CD4-positive, alpha-beta T cell (primary cell): Measurements from ENCODE around the gene WDR86. TPM values are rescaled to one million over a fixed set of nuclear protein-coding genes. Genes with fewer than 3 reads are reported as not detected.

Source experiments
- ATAC-seq: fragments of 200-7000 bp; cut with Tn5 transposase; one replicate; pipeline ENCODE4 v1.10.0; 2022; ENCODE audit warnings: mild to moderate bottlenecking; ENCODE audit not compliant: poor library complexity
- CTCF ChIA-PET: fragments of 350-600 bp; sonication (Branson Sonifier 250); formaldehyde crosslinking; loops from one replicate; lab custom pipeline; 2021; ENCODE audit warnings: antibody characterized with exemption, inconsistent platforms; lab: Charles Lee
- POLR2A ChIA-PET: fragments of 350-600 bp; sonication (Branson Sonifier 250); formaldehyde crosslinking; loops from one replicate; lab custom pipeline; 2021; ENCODE audit warnings: antibody characterized with exemption, inconsistent platforms; lab: Charles Lee
- DNase-seq, 14 experiments: peaks; one replicate each; pipeline ENCODE4 v3.0.0-alpha.2; 2013 to 2020; ENCODE audit warnings: mixed read lengths in 2 of 14
- H3K27ac ChIP-seq, 2 donors: one replicate each; pipeline versions ENCODE4 v1.5.1 to v1.7.0; 2013; ENCODE audit warnings: low read length in 2 of 2, low read depth in 1 of 2, mild to moderate bottlenecking in 1 of 2
- H3K27me3 ChIP-seq, 2 experiments: 1 replicate in 1 of 2; 2 replicates in 1 of 2; pipeline versions ENCODE4 v1.6.1 to v1.7.0; 2013; ENCODE audit warnings: low read length in 2 of 2, control low read depth in 1 of 2, mild to moderate bottlenecking in 1 of 2, moderate library complexity in 1 of 2; ENCODE audit not compliant: insufficient read depth in 2 of 2, control insufficient read depth in 1 of 2
- H3K36me3 ChIP-seq: one replicate; pipeline ENCODE4 v1.6.1; 2013; ENCODE audit warnings: low read length, control low read depth; ENCODE audit not compliant: insufficient read depth
- H3K4me1 ChIP-seq: one replicate; pipeline ENCODE4 v1.6.1; 2013; ENCODE audit warnings: low read length, control low read depth; ENCODE audit not compliant: insufficient read depth
- H3K4me3 ChIP-seq: one replicate; pipeline ENCODE4 v1.5.1; 2013; ENCODE audit warnings: mild to moderate bottlenecking, low read length, moderate library complexity
- H3K9me3 ChIP-seq, 2 experiments: 1 replicate in 1 of 2; 2 replicates in 1 of 2; pipeline versions ENCODE4 v1.6.1 to v1.7.0; 2013; ENCODE audit warnings: low read length in 2 of 2, mild to moderate bottlenecking in 2 of 2, control low read depth in 1 of 2, moderate library complexity in 1 of 2; ENCODE audit not compliant: control insufficient read depth in 1 of 2, insufficient read depth in 1 of 2
- H3K27ac Mint-ChIP-seq: one replicate; pipeline ENCODE4 v1.8.0; 2020; ENCODE audit warnings: mixed read lengths
- H3K27me3 Mint-ChIP-seq: one replicate; pipeline ENCODE4 v1.8.0; 2021; ENCODE audit warnings: mixed read lengths
- H3K36me3 Mint-ChIP-seq: one replicate; pipeline ENCODE4 v1.8.0; 2021; ENCODE audit warnings: low read depth, mixed read lengths
- H3K4me1 Mint-ChIP-seq: one replicate; pipeline ENCODE4 v1.8.0; 2021; ENCODE audit warnings: low read depth, mixed read lengths
- H3K4me3 Mint-ChIP-seq: one replicate; pipeline ENCODE4 v1.8.0; 2020; ENCODE audit warnings: mild to moderate bottlenecking, mixed read lengths
- H3K9me3 Mint-ChIP-seq: one replicate; pipeline ENCODE4 v1.8.0; 2020; ENCODE audit warnings: mixed read lengths
- CTCF ChIP-seq: fragments of 200-600 bp; IDR thresholded peaks from one replicate; pipeline ENCODE4 v1.8.0; 2022; ENCODE audit warnings: antibody characterized with exemption, mild to moderate bottlenecking
- intact Hi-C, 2 experiments: fragments of 100-400 bp; cut with DNase I in 1 of 2; cut with micrococcal nuclease in 1 of 2; formaldehyde crosslinking; loops; one replicate each; pipeline versions ENCODE4 v1.15.1 to v1.9.0; 2023 to 2025; cut with DNase I, micrococcal nuclease
- polyA plus RNA-seq, 2 donors: library from polyadenylated mRNA; unstranded; fragments of 120-200 nt; gene quantifications; one replicate each; pipeline ENCODE4 v1.2.1, GENCODE V29; 2013
- total RNA-seq, 174 experiments: library from RNA in 2 of 174; stranded (reverse) in 2 of 174; gene quantifications; one replicate each; pipeline ENCODE4 v1.2.3 and lab custom pipeline; 2021 to 2026

WDR86 gene
- 1 to 10 TPM; 5.6 to 6.2 TPM for total RNA-seq
- 10.9 TPM for polyA plus RNA-seq (2013, experiment 1 of 2)
- 13.0 TPM for polyA plus RNA-seq (2013, experiment 2 of 2)
- total RNA-seq (lab: John Stamatoyannopoulos, UW): 0 to 14.8 (median 0.98) reads per million in 172 experiments

- ATAC-seq (no peak), DNase-seq (peak in 6 of 14 experiments; percentile 23 to 59 (median 42))
- H3K9me3 Mint-ChIP-seq: no peaks in the 10 kb centered on the region
- Histone ChIP-seq H3K4me3 (peak within 1 kb of the TSS; percentile 65), H3K4me1 (peaks cover 51% of the 10 kb centered on the region), H3K27ac (peak within 1 kb of the TSS; percentile 53 to 73), H3K27me3 (peaks cover 22 to 23% of the 10 kb centered on the region in 2 experiments), H3K9me3 (peaks cover 0 to 33% of the 10 kb centered on the region in 2 experiments), H3K36me3 (no peaks in the 10 kb centered on the region)
- peaks cover 4% of the 10 kb centered on the region for H3K36me3 Mint-ChIP-seq
- intact Hi-C loops: loop anchor here (1.0 to 5.0 kb wide), 4 partner anchors 20 to 43 kb away; no protein-coding TSS in a partner anchor
- H3K4me1 Mint-ChIP-seq: peaks cover 23% of the 10 kb centered on the region
- peak within 1 kb of the TSS; percentile 80 for H3K4me3 Mint-ChIP-seq
- ChIA-PET CTCF (interaction anchor here (0.6 to 1.9 kb wide), 4 partner anchors 39 to 1055 kb away, joined by 3 to 6 read pairs (median 3); no protein-coding TSS in a partner anchor), POLR2A (interaction anchor here (0.7 to 1.5 kb wide), 7 partner anchors 13 to 110 kb away, joined by 3 to 11 read pairs (median 3); partner anchors contain the start of genes CRYGN and RHEB)
- peak within 1 kb of the TSS; percentile 79 for H3K27ac Mint-ChIP-seq
- no peak for TF ChIP-seq CTCF
- peaks cover 33% of the 10 kb centered on the region for H3K27me3 Mint-ChIP-seq
Observed at GRCh38 chr7:151409667-151410404, at the start of gene WDR86. Gene WDR86 (minus strand): TSS chr7:151410038. CDS start chr7:151409589, 449 bp downstream.

- CTCF ChIA-PET: no interaction called here
Observed at GRCh38 chr7:151457534-151457933, 47.7 kb upstream of the WDR86 start.

GRCh38 chr7:151456782-151457181 is 46.9 kb upstream of the WDR86 start:
- H3K27ac Mint-ChIP-seq: no peak overlapping the region
- CTCF ChIA-PET: interaction anchor here (1.4 kb wide), 1 partner anchor 145 kb away, joined by 3 read pairs; no protein-coding TSS in a partner anchor
- intact Hi-C loops: no loop called here
- H3K36me3 ChIP-seq: no peaks in the 10 kb centered on the region
- ATAC-seq (no peak), DNase-seq (no peak)
- no peaks in the 10 kb centered on the region for H3K36me3 Mint-ChIP-seq
- H3K9me3 ChIP-seq: peaks cover 0 to 11% of the 10 kb centered on the region in 2 experiments
- no peaks in the 10 kb centered on the region for H3K4me1 Mint-ChIP-seq
- H3K27me3 Mint-ChIP-seq: peaks cover 6% of the 10 kb centered on the region
- POLR2A ChIA-PET: no interaction called here
- H3K4me3 ChIP-seq: no peak overlapping the region
- no peak overlapping the region for H3K4me3 Mint-ChIP-seq
- H3K9me3 Mint-ChIP-seq: no peaks in the 10 kb centered on the region
- H3K27me3 ChIP-seq: no peaks in the 10 kb centered on the region
- no peak overlapping the region for H3K27ac ChIP-seq
- no peak for TF ChIP-seq CTCF
- peaks cover 10% of the 10 kb centered on the region for H3K4me1 ChIP-seq

More at GRCh38 chr7:151457534-151457933, 47.7 kb upstream of the WDR86 start:
- Histone ChIP-seq H3K9me3 (peaks cover 6 to 19% of the 10 kb centered on the region in 2 experiments), H3K4me1 (peaks cover 10% of the 10 kb centered on the region), H3K27ac (no peak overlapping the region), H3K27me3 (no peaks in the 10 kb centered on the region), H3K4me3 (no peak overlapping the region), H3K36me3 (no peaks in the 10 kb centered on the region)
- ATAC-seq: no peak
- intact Hi-C loops: no loop called here
- H3K27ac Mint-ChIP-seq: no peak overlapping the region
- no peaks in the 10 kb centered on the region for H3K36me3 Mint-ChIP-seq
- H3K9me3 Mint-ChIP-seq: no peaks in the 10 kb centered on the region
- POLR2A ChIA-PET: no interaction called here
- DNase-seq: no peak
- H3K4me3 Mint-ChIP-seq: no peak overlapping the region
- no peaks in the 10 kb centered on the region for H3K4me1 Mint-ChIP-seq
- H3K27me3 Mint-ChIP-seq: peaks cover 6% of the 10 kb centered on the region
- no peak for TF ChIP-seq CTCF
